ENCODE results near the gene PLXNA4.

GRCh38 chr7:132105096-132105495 lies 471.2 kb downstream of the PLXNA4 start:
- no peak for TF ChIP-seq POLR2A (IDR thresholded peaks at IDR 0.05)
- no peak for TF ChIP-seq CTCF (IDR thresholded peaks at IDR 0.05)
